Neuronal stem cell (in vitro differentiated cells): ENCODE data around the gene ZCCHC3.

Source experiments
- DNase-seq: peaks from one replicate; pipeline ENCODE4 v3.0.0-alpha.2; 2013; ENCODE audit warnings: low spot score
- H2AFZ ChIP-seq: one replicate; pipeline ENCODE4 v1.6.1; 2013; ENCODE audit warnings: mild to moderate bottlenecking, low read length, inconsistent platforms
- H2AK5ac ChIP-seq: 2 replicates; pipeline ENCODE4 v1.6.1; 2013; ENCODE audit warnings: low read depth, mild to moderate bottlenecking, inconsistent platforms, low read length, moderate library complexity, mixed read lengths
- H2BK120ac ChIP-seq: 2 replicates; pipeline ENCODE4 v1.6.1; 2013; ENCODE audit warnings: low read depth, mild to moderate bottlenecking, inconsistent platforms, low read length, moderate library complexity, mixed read lengths
- H2BK12ac ChIP-seq: one replicate; pipeline ENCODE4 v1.6.1; 2013; ENCODE audit warnings: low read length, inconsistent platforms
- H2BK15ac ChIP-seq: 2 replicates; pipeline ENCODE4 v1.6.1; 2013; ENCODE audit warnings: mild to moderate bottlenecking, low read length, inconsistent platforms, mixed read lengths
- H2BK5ac ChIP-seq: one replicate; pipeline ENCODE4 v1.6.1; 2013; ENCODE audit warnings: inconsistent platforms, mild to moderate bottlenecking, low read length, moderate library complexity
- H3K14ac ChIP-seq: one replicate; pipeline ENCODE4 v1.6.1; 2013; ENCODE audit warnings: low read length, inconsistent platforms
- H3K18ac ChIP-seq: 2 replicates; pipeline ENCODE4 v1.6.1; 2013; ENCODE audit warnings: low read length, inconsistent platforms
- H3K23ac ChIP-seq: 2 replicates; pipeline ENCODE4 v1.6.1; 2013; ENCODE audit warnings: low read depth, mild to moderate bottlenecking, mixed read lengths, low read length, inconsistent platforms; ENCODE audit not compliant: poor library complexity
- H3K27ac ChIP-seq: replicated peaks from 3 replicates; pipeline ENCODE4 v1.5.1; 2013; ENCODE audit warnings: low read length, inconsistent platforms
- H3K27me3 ChIP-seq, 3 experiments: 2 replicates each; pipeline ENCODE4 v1.6.1; 2013; ENCODE audit warnings: low read length in 3 of 3, mild to moderate bottlenecking in 2 of 3, inconsistent platforms in 1 of 3, low read depth in 1 of 3, mixed read lengths in 1 of 3, moderate library complexity in 1 of 3; ENCODE audit not compliant: control insufficient read depth in 3 of 3, insufficient read depth in 3 of 3
- H3K36me3 ChIP-seq, 2 donors: replicated peaks in 1 of 2; 2 replicates each; pipeline ENCODE4 v1.6.1; 2013; ENCODE audit warnings: low read length in 2 of 2; ENCODE audit not compliant: control insufficient read depth in 2 of 2, insufficient read depth in 2 of 2
- H3K4ac ChIP-seq: 2 replicates; pipeline ENCODE4 v1.6.1; 2013; ENCODE audit warnings: inconsistent platforms, mild to moderate bottlenecking, low read length, moderate library complexity
- H3K4me1 ChIP-seq, 2 donors: 1 replicate in 1 of 2; 2 replicates in 1 of 2; pipeline ENCODE4 v1.6.1; 2013; ENCODE audit warnings: low read length in 2 of 2, low read depth in 1 of 2; ENCODE audit not compliant: control insufficient read depth in 2 of 2, insufficient read depth in 1 of 2
- H3K4me2 ChIP-seq: one replicate; pipeline ENCODE4 v1.6.1; 2013; ENCODE audit warnings: mild to moderate bottlenecking, low read length, inconsistent platforms; ENCODE audit not compliant: insufficient read depth, poor library complexity, severe bottlenecking
- H3K4me3 ChIP-seq, 2 donors: 2 replicates each; pipeline ENCODE4 v1.5.1; 2013; ENCODE audit warnings: low read length in 2 of 2, mild to moderate bottlenecking in 2 of 2, inconsistent platforms in 1 of 2, moderate library complexity in 1 of 2
- H3K79me1 ChIP-seq: one replicate; pipeline ENCODE4 v1.6.1; 2013; ENCODE audit warnings: low read depth, mild to moderate bottlenecking, inconsistent platforms, low read length, moderate library complexity
- H3K9ac ChIP-seq: one replicate; pipeline ENCODE4 v1.6.1; 2013; ENCODE audit warnings: mild to moderate bottlenecking, low read depth, low read length, inconsistent platforms; ENCODE audit not compliant: poor library complexity
- H3K9me3 ChIP-seq, 2 donors: replicated peaks in 1 of 2; 2 replicates each; pipeline versions ENCODE3 to v1.6.1; 2013; ENCODE audit warnings: low read length in 2 of 2, mild to moderate bottlenecking in 2 of 2, inconsistent platforms in 1 of 2, low read depth in 1 of 2, mixed read lengths in 1 of 2, moderate library complexity in 1 of 2; ENCODE audit not compliant: control insufficient read depth in 2 of 2, insufficient read depth in 1 of 2
- H4K8ac ChIP-seq: one replicate; pipeline ENCODE4 v1.6.1; 2013; ENCODE audit warnings: low read depth, mild to moderate bottlenecking, inconsistent platforms, low read length, moderate library complexity
- H4K91ac ChIP-seq: one replicate; pipeline ENCODE4 v1.6.1; 2013; ENCODE audit warnings: low read length, low read depth, mild to moderate bottlenecking, inconsistent platforms; ENCODE audit not compliant: poor library complexity
- WGBS, 2 donors: extraction: QIAGEN DNeasy Blood & Tissue Kit; methylation state at CpG; one replicate each; pipeline ENCODE4 v1.1.7; 2013; ENCODE audit warnings: missing lambda C conversion rate in 2 of 2, mixed read lengths in 1 of 2; ENCODE audit not compliant: insufficient read length in 2 of 2, insufficient replicate concordance in 1 of 2; ENCODE audit errors: extremely low coverage in 2 of 2; 5-methylcytosine and 5-hydroxymethylcytosine counted together

The ZCCHC3 gene

GRCh38 chr20:341682-342081 lies 44.3 kb downstream of the ZCCHC3 start:
- H3K4me1 ChIP-seq: peaks cover 4 to 5% of the 10 kb centered on the region in 2 donors
- whole genome bisulfite sequencing, 2 donors: no CpG with 5 or more reads among the region's 2 CpGs
- no peak for DNase-seq

DNA sequence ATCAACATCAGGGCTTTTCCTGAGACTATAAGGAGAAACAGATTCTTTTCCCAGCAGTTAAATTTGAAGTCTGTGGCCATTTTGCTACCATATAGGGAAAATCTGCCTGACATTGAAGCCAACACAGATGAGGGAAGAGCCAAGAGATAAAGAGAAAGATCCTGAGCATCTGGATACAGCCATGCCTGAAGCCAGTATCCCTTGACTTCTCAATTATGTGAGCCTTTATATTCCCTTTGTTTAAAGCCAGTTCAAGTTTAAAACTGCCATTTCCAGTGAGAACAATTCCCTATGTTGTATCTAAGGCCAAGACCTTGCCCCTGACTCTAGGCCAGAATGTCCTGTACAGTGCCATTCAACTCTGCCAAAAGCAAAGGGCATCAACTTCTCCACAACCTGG lies 45.7 kb downstream of the ZCCHC3 start:
- Histone ChIP-seq H3K4ac (no peak overlapping the region), H3K23ac (no peak overlapping the region), H2BK15ac (no peak overlapping the region), H3K27ac (no peak overlapping the region), H3K4me2 (no peak overlapping the region), H2AFZ (no peak overlapping the region), H3K9me3 (no peaks in the 10 kb centered on the region), H4K91ac (no peak overlapping the region), H3K27me3 (no peaks in the 10 kb centered on the region), H3K4me3 (no peak overlapping the region), H3K79me1 (no peaks in the 10 kb centered on the region), H3K18ac (no peak overlapping the region), H3K4me1 (peaks cover 4 to 5% of the 10 kb centered on the region in 2 donors), H3K36me3 (peaks cover 0 to 3% of the 10 kb centered on the region in 2 donors), H4K8ac (no peak overlapping the region), H3K9ac (no peak overlapping the region), H2AK5ac (no peak overlapping the region), H3K14ac (no peak overlapping the region), H2BK12ac (no peak overlapping the region), H2BK120ac (no peak overlapping the region), H2BK5ac (no peak overlapping the region)
- no peak for DNase-seq

More at GRCh38 chr20:341682-342081, 44.3 kb downstream of the ZCCHC3 start:
- Histone ChIP-seq H3K36me3 (peaks cover 0 to 3% of the 10 kb centered on the region in 2 donors), H3K4me2 (no peak overlapping the region), H3K27me3 (no peaks in the 10 kb centered on the region), H3K14ac (no peak overlapping the region), H3K18ac (no peak overlapping the region), H3K23ac (no peak overlapping the region), H2AFZ (no peak overlapping the region), H2BK12ac (no peak overlapping the region), H2AK5ac (no peak overlapping the region), H4K8ac (no peak overlapping the region), H3K4me3 (no peak overlapping the region), H3K79me1 (no peaks in the 10 kb centered on the region), H4K91ac (no peak overlapping the region), H3K9ac (no peak overlapping the region), H2BK120ac (no peak overlapping the region), H3K27ac (no peak overlapping the region), H3K9me3 (no peaks in the 10 kb centered on the region), H2BK15ac (no peak overlapping the region), H2BK5ac (no peak overlapping the region), H3K4ac (no peak overlapping the region)

GRCh38 chr20:346033-346639 lies 48.8 kb downstream of the ZCCHC3 start:
- Histone ChIP-seq H3K9me3 (no peaks in the 10 kb centered on the region), H2AFZ (peak overlapping the region; percentile 94), H3K18ac (peak overlapping the region; percentile 1), H2BK15ac (no peak overlapping the region), H3K36me3 (peaks cover 6 to 14% of the 10 kb centered on the region in 2 donors), H3K27ac (peak overlapping the region; percentile 81), H3K4me3 (peak overlapping the region; percentile 79 to 99), H2BK120ac (no peak overlapping the region), H3K4me2 (peak overlapping the region; percentile 93), H3K23ac (no peak overlapping the region), H2BK5ac (peak overlapping the region; percentile 90), H3K9ac (peak overlapping the region; percentile 84), H4K91ac (no peak overlapping the region), H2BK12ac (no peak overlapping the region), H3K79me1 (peaks cover 2% of the 10 kb centered on the region), H4K8ac (no peak overlapping the region), H3K27me3 (peaks cover 0 to 3% (median 0%) of the 10 kb centered on the region in 3 experiments), H3K14ac (no peak overlapping the region), H3K4me1 (peaks cover 8 to 11% of the 10 kb centered on the region in 2 donors), H2AK5ac (no peak overlapping the region), H3K4ac (no peak overlapping the region)
- no peak for DNase-seq
- WGBS, 2 donors: no CpG with 5 or more reads among the region's 9 CpGs

GRCh38 chr20:346640-347316 lies 49.4 kb downstream of the ZCCHC3 start, which contains the start of gene NRSN2:
Gene NRSN2 (plus strand): TSS chr20:347111. CDS start chr20:349644, 2,533 bp downstream.
- H3K27ac ChIP-seq: peak within 1 kb of the TSS; percentile 87
- H3K4me3 ChIP-seq: peak within 1 kb of the TSS; percentile 79 to 99
- H3K27me3 ChIP-seq: peaks cover 0 to 3% (median 0%) of the 10 kb centered on the region in 3 experiments
- H3K18ac ChIP-seq: peak within 1 kb of the TSS; percentile 95
- peak within 1 kb of the TSS; percentile 93 for H3K4me2 ChIP-seq
- peak within 1 kb of the TSS; percentile 60 for H2AK5ac ChIP-seq
- no peak within 1 kb of the TSS for H3K4ac ChIP-seq
- H3K79me1 ChIP-seq: peaks cover 2% of the 10 kb centered on the region
- peak within 1 kb of the TSS; percentile 77 for H2BK15ac ChIP-seq
- no peak within 1 kb of the TSS for H2BK12ac ChIP-seq
- H3K4me1 ChIP-seq: peaks cover 8 to 11% of the 10 kb centered on the region in 2 donors
- peak within 1 kb of the TSS; percentile 94 for H2AFZ ChIP-seq
- peak within 1 kb of the TSS; percentile 98 for H3K23ac ChIP-seq
- H3K36me3 ChIP-seq: peaks cover 6 to 18% of the 10 kb centered on the region in 2 donors
- peak within 1 kb of the TSS; percentile 42 for H3K14ac ChIP-seq
- peak within 1 kb of the TSS; percentile 90 for H2BK5ac ChIP-seq
- H3K9me3 ChIP-seq: no peaks in the 10 kb centered on the region
- H4K91ac ChIP-seq: no peak within 1 kb of the TSS
- H2BK120ac ChIP-seq: no peak within 1 kb of the TSS
- DNase-seq: peak; percentile 49
- peak within 1 kb of the TSS; percentile 87 for H3K9ac ChIP-seq
- H4K8ac ChIP-seq: no peak within 1 kb of the TSS
- no CpG with 5 or more reads among the region's 50 CpGs for WGBS, 2 donors
